ENCODE results near the gene GALNT12. TPM values are rescaled to one million over a fixed set of nuclear protein-coding genes. Genes with fewer than 3 reads are reported as not detected.
A peak's percentile ranks its signal among the peaks of the same experiment; 100 is the strongest.

Gene GALNT12
- total RNA-seq, 2 donors from 2014 or later = 9.0 to 10.2 TPM

DNA sequence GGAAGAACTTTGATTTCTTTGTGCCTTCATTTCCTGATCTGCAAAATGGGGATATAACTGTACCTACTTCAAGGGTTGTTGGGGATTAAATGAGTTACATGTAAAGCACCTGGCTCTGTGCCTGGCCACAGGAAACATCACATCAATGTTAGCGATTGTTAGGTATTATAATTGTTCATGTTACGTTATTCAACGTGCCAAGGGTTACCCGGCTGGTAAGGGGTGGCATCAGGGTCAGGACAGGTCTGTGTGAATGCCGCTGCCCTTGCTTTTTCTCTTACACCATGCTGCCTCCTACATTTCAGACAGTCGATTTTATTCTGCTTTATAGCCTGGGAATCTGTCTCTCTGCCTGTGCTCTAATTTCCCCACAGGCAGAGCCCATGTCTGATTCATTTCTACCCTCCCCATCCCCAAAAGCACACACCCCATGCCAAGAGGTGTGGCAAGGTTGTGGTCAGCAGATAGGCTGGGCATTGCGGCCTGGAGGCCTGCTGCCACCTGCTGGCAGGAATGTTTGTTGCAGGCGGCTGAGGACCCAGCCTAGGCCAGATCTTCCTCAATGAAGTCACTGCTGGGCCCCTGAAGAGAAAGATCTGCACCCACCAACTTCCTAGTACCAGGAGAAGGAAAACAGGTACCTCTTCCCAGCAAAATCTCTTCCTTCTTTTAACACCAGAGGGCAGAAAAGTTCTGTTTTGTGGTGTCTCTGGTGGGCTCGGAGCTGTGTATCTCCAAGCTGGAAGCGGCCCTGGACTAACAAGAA lies 16.4 kb upstream of the GALNT12 start:
- TF ChIP-seq POLR2A (IDR thresholded peaks at IDR 0.05) (no peak), CTCF (IDR thresholded peaks at IDR 0.05) (peak; percentile 93 to 98 (median 96)), POLR2AphosphoS5 (IDR thresholded peaks at IDR 0.05) (peak; percentile 75)
- Histone ChIP-seq H3K4me3 (no peak overlapping the region), H3K36me3 (no peaks in the 10 kb centered on the region), H3K9me3 (no peaks in the 10 kb centered on the region), H3K27ac (no peak overlapping the region), H3K27me3 (replicated peaks; ENCODE audit: insufficient read depth) (no peaks in the 10 kb centered on the region), H3K4me1 (replicated peaks) (no peaks in the 10 kb centered on the region)
- DNase-seq (ENCODE audit: low spot score) = peak; percentile 50
- intact Hi-C loops (cut with DNase I) = no loop called here
- WGBS = 59% methylated on average over 10 of the region's 10 CpGs

DNA sequence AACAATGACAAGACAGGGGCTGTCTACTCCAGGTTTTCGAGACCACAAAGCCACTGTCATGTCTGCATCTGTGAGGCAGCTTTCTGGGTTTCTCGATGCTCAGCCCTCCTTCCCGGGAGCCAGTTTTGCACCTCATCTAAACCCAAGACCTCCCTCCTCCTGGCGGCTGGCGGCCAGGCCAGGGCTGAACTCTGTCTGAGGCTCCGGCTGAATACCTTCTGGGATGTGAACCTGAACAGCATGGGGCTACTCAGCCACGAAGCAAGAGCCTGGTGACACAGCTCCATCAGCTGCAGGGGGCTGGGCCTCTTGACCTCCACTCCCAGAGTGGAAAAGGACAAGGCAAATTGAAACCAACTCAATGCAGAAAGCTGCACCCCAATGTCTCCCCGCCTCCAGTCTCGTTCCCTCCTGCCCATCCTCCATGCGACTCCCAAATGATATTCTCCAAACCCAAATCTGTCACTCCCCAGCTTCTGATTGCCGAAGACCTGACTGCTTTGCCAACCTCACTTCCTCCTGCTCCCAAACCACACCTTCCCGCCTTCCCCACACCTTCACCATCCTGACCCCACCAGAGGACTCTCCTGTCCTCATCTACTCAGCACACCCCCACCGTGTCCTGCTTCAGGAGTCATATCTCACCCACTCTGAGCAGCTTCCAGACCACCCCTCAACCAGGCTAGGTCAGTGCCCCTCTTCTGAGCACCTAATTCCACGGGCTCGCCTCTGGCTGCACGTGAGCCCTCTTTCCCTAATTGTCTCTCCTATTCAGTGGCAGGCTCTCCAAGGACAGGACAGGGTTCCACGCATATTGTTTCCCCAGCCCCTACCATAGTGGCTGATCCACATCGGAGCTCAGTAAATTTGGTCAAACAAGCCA lies 15.6 kb upstream of the GALNT12 start:
- DNase-seq (ENCODE audit: low spot score) = no peak
- 87% methylated on average over 18 of the region's 18 CpGs for WGBS

DNA sequence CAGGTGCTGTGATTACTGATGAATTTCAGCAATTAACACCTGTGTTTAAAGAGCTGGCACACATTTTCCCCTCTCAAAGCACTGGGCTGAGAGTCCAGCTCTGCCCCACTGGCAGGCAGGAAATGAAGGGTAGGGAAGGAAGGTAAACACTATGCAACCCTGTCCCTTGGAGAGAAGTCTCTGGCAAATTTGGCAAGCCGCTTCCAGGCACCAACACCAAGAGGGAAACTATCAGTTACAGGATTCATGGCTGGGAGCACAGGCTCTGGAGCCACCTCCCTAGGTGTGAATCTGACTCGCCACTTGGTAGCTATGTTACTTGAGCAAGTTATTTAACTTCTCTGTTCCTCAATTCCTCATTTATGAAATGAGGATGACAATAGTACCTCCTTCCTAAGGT lies 14.4 kb upstream of the GALNT12 start:
- Histone ChIP-seq H3K9me3 (no peaks in the 10 kb centered on the region), H3K27ac (no peak overlapping the region), H3K4me1 (replicated peaks) (no peaks in the 10 kb centered on the region), H3K4me3 (no peak overlapping the region), H3K27me3 (replicated peaks; ENCODE audit: insufficient read depth) (no peaks in the 10 kb centered on the region), H3K36me3 (no peaks in the 10 kb centered on the region)
- TF ChIP-seq POLR2A (IDR thresholded peaks at IDR 0.05) (no peak), POLR2AphosphoS5 (IDR thresholded peaks at IDR 0.05) (no peak), CTCF (IDR thresholded peaks at IDR 0.05) (no peak)
- DNase-seq (ENCODE audit: low spot score) = no peak
- WGBS = 85% methylated on average over 2 of the region's 2 CpGs
- intact Hi-C loops (cut with DNase I) = no loop called here

More for the DNA sequence above, 15.6 kb upstream of the GALNT12 start:
- no peaks in the 10 kb centered on the region for H3K27me3 ChIP-seq (replicated peaks; ENCODE audit: insufficient read depth)
- intact Hi-C loops (cut with DNase I) = no loop called here
- no peak overlapping the region for H3K27ac ChIP-seq
- TF ChIP-seq POLR2AphosphoS5 (IDR thresholded peaks at IDR 0.05) (no peak), CTCF (IDR thresholded peaks at IDR 0.05) (no peak), POLR2A (IDR thresholded peaks at IDR 0.05) (no peak)
- H3K36me3 ChIP-seq = no peaks in the 10 kb centered on the region
- no peaks in the 10 kb centered on the region for H3K9me3 ChIP-seq
- H3K4me3 ChIP-seq = no peak overlapping the region
- no peaks in the 10 kb centered on the region for H3K4me1 ChIP-seq (replicated peaks)

GRCh38 chr9:98794802-98795201 lies 12.7 kb upstream of the GALNT12 start:
- Histone ChIP-seq H3K27ac (no peak overlapping the region), H3K9me3 (no peaks in the 10 kb centered on the region), H3K4me3 (no peak overlapping the region), H3K36me3 (no peaks in the 10 kb centered on the region), H3K4me1 (replicated peaks) (no peaks in the 10 kb centered on the region), H3K27me3 (replicated peaks; ENCODE audit: insufficient read depth) (no peaks in the 10 kb centered on the region)
- DNase-seq (ENCODE audit: low spot score) = no peak
- no peak for TF ChIP-seq POLR2A (IDR thresholded peaks at IDR 0.05)
- TF ChIP-seq POLR2AphosphoS5 (IDR thresholded peaks at IDR 0.05) = no peak
- no peak for TF ChIP-seq CTCF (IDR thresholded peaks at IDR 0.05)
- intact Hi-C loops (cut with DNase I) = no loop called here
- 96% methylated on average over 3 of the region's 3 CpGs for WGBS

Measured in prostate gland (tissue), 2 donors.